ENCODE measurements around the gene TNXB. TPM values are rescaled to one million over a fixed set of nuclear protein-coding genes. Genes with fewer than 3 reads are reported as not detected.

TNXB gene
- total RNA-seq, 2 donors from 2014 or later, result 138 to 210 TPM

- Histone ChIP-seq H3K36me3 (peaks cover 38% of the 10 kb centered on the region), H3K4me1 (peaks cover 0 to 47% of the 10 kb centered on the region in 2 donors)
These were observed 20.6 kb downstream of the TNXB start for GRCh38 chr6:32088487-32089049.

GRCh38 chr6:32087574-32088486 is 21.3 kb downstream of the TNXB start:
- TF ChIP-seq CTCF (IDR thresholded peaks at IDR 0.05), result peak; percentile 62 to 89
- DNase-seq (ENCODE audit: low spot score), result peak; percentile 90
- Histone ChIP-seq H3K4me1 (peaks cover 0 to 45% of the 10 kb centered on the region in 2 donors), H3K27ac (peak overlapping the region; percentile 79 to 81), H3K4me3 (peak overlapping the region in 1 of 2 donors; percentile 40), H3K27me3 (no peaks in the 10 kb centered on the region), H3K9me3 (no peaks in the 10 kb centered on the region), H3K36me3 (peaks cover 43% of the 10 kb centered on the region)

More at GRCh38 chr6:32088487-32089049, 20.6 kb downstream of the TNXB start:
- Histone ChIP-seq H3K27me3 (no peaks in the 10 kb centered on the region), H3K4me3 (no peak overlapping the region), H3K9me3 (no peaks in the 10 kb centered on the region), H3K27ac (peak overlapping the region; percentile 79 to 81)
- DNase-seq (ENCODE audit: low spot score), result no peak
- no peak for TF ChIP-seq CTCF (IDR thresholded peaks at IDR 0.05)

GRCh38 chr6:32086661-32087573 is 22.2 kb downstream of the TNXB start:
- Histone ChIP-seq H3K4me1 (peaks cover 0 to 45% of the 10 kb centered on the region in 2 donors), H3K27me3 (no peaks in the 10 kb centered on the region), H3K27ac (peak overlapping the region; percentile 79 to 81), H3K4me3 (peak overlapping the region in 1 of 2 donors; percentile 40), H3K9me3 (no peaks in the 10 kb centered on the region), H3K36me3 (peaks cover 47% of the 10 kb centered on the region)
- DNase-seq (ENCODE audit: low spot score), result no peak
- no peak for TF ChIP-seq CTCF (IDR thresholded peaks at IDR 0.05)

GRCh38 chr6:32085759-32086459 is 23.2 kb downstream of the TNXB start:
- H3K4me1 ChIP-seq, result peaks cover 0 to 47% of the 10 kb centered on the region in 2 donors
- no peak overlapping the region for H3K4me3 ChIP-seq
- H3K36me3 ChIP-seq, result peaks cover 54% of the 10 kb centered on the region
- H3K9me3 ChIP-seq, result no peaks in the 10 kb centered on the region
- H3K27me3 ChIP-seq, result no peaks in the 10 kb centered on the region
- no peak for TF ChIP-seq CTCF (IDR thresholded peaks at IDR 0.05)
- H3K27ac ChIP-seq, result peak overlapping the region; percentile 79 to 81
- DNase-seq (ENCODE audit: low spot score), result no peak

- peak overlapping the region in 1 of 2 donors; percentile 16 for H3K27ac ChIP-seq
- no peak for TF ChIP-seq CTCF (IDR thresholded peaks at IDR 0.05)
- H3K27me3 ChIP-seq, result no peaks in the 10 kb centered on the region
- H3K4me3 ChIP-seq, result no peak overlapping the region
- no peak for DNase-seq (ENCODE audit: low spot score)
- H3K36me3 ChIP-seq, result peaks cover 51% of the 10 kb centered on the region
- peaks cover 0 to 50% of the 10 kb centered on the region in 2 donors for H3K4me1 ChIP-seq
- H3K9me3 ChIP-seq, result no peaks in the 10 kb centered on the region
These were observed 24.4 kb downstream of the TNXB start for GRCh38 chr6:32084780-32085179.
